Small intestine (tissue), 7 donors: ENCODE measurements around the gene HRH1. TPM values are rescaled to one million over a fixed set of nuclear protein-coding genes. Genes with fewer than 3 reads are reported as not detected.

Experiments
- DNase-seq, 2 donors: peaks; one replicate each; pipeline versions ENCODE4 v3.0.0 to v3.0.0-alpha.2; 2013
- FAIRE-seq: peaks from 2 replicates; lab custom pipeline; 2012; peaks lifted over from hg19 to GRCh38; lab: Jason Lieb, UNC
- H3K27ac ChIP-seq, 3 donors: one replicate each; pipeline ENCODE4 v1.5.1; 2013; ENCODE audit warnings: low read length in 2 of 3, mild to moderate bottlenecking in 2 of 3, control low read depth in 1 of 3, inconsistent platforms in 1 of 3, low read depth in 1 of 3, moderate library complexity in 1 of 3
- H3K27me3 ChIP-seq, 3 donors: one replicate each; pipeline ENCODE4 v1.6.1; 2013; ENCODE audit warnings: low read length in 3 of 3, inconsistent platforms in 1 of 3; ENCODE audit not compliant: control insufficient read depth in 3 of 3, insufficient read depth in 3 of 3
- H3K36me3 ChIP-seq, 3 donors: one replicate each; pipeline ENCODE4 v1.6.1; 2013; ENCODE audit warnings: low read length in 3 of 3, inconsistent platforms in 1 of 3, low read depth in 1 of 3, mild to moderate bottlenecking in 1 of 3, moderate library complexity in 1 of 3; ENCODE audit not compliant: control insufficient read depth in 3 of 3, insufficient read depth in 2 of 3
- H3K4me1 ChIP-seq, 3 donors: one replicate each; pipeline ENCODE4 v1.6.1; 2013; ENCODE audit warnings: low read length in 2 of 3, inconsistent platforms in 1 of 3, low read depth in 1 of 3, mild to moderate bottlenecking in 1 of 3, moderate library complexity in 1 of 3; ENCODE audit not compliant: control insufficient read depth in 3 of 3, insufficient read depth in 2 of 3
- H3K4me3 ChIP-seq, 3 donors: one replicate each; pipeline ENCODE4 v1.5.1; 2013; ENCODE audit warnings: low read length in 3 of 3, control low read depth in 1 of 3, inconsistent platforms in 1 of 3, low read depth in 1 of 3, mild to moderate bottlenecking in 1 of 3, moderate library complexity in 1 of 3
- H3K9me3 ChIP-seq, 2 donors: one replicate each; pipeline ENCODE4 v1.6.1; 2013; ENCODE audit warnings: low read depth in 1 of 2, low read length in 1 of 2; ENCODE audit not compliant: control insufficient read depth in 2 of 2, insufficient read depth in 1 of 2
- WGBS, 3 donors: extraction: QIAGEN DNeasy Blood & Tissue Kit; methylation state at CpG; one replicate each; pipeline ENCODE4 v1.1.7; 2013; 5-methylcytosine and 5-hydroxymethylcytosine counted together
- polyA plus RNA-seq, 4 donors: library from polyadenylated mRNA; stranded (reverse) in 3 of 4; unstranded in 1 of 4; fragments of 200-250 nt in 3 of 4; fragments of 120-200 nt in 1 of 4; gene quantifications; one replicate each; pipeline versions ENCODE4 v1.2.1 to v1.2.3, GENCODE V29; 2013
- donor health status: healthy with polysubstance abuse.
- donor health status: control.
- donor health status: control.
- donor health status: Bipolar disorder and iron deficiency.
- donor health status: healthy.

HRH1 gene
- polyA plus RNA-seq, 4 donors = 1.1 to 3.8 (median 1.5) TPM

DNA sequence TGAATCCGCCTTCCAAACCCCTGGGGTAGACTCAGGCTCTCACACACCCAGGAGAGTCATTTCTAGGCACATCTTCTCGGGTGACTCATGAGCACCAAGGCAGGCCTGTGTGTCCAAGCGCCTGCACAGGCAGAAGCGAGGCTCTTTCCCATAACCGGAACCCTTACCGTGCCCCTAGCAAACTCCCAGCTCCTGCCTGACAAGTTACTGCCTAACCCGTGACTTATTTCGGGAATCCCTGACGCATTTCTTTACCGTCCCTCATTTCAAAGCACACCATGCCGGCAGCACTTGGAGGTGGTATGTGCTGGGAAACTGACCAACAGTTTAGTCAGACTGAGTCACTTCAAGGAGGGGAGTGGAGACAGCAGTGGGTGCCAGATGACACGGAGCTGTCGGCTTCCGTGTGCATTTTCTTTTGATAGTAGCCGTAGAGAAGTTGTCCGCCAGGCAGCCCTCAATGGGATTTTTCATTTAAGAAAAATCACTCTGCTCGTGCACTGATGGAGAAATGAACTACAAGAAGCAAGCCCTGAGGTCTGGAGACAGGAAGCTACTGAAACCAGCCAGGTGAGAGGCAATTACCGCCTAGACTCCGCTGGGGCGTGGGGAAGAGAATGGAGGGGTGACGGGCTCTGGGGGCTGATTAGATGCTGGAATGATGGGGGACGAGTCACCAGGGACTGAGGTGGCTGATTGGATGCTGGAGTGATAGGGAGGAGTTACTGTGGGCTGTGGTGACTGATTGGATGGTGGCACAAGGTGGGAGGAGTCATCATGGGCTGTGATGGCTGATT lies 17.3 kb upstream of the HRH1 start:
- peaks cover 0 to 12% (median 2%) of the 10 kb centered on the region in 3 donors for H3K4me1 ChIP-seq
- no peak overlapping the region for H3K27ac ChIP-seq
- H3K9me3 ChIP-seq = no peaks in the 10 kb centered on the region
- no peak for DNase-seq
- H3K36me3 ChIP-seq = no peaks in the 10 kb centered on the region
- 80 to 90% (median 85%) methylated on average over 22 of the region's 22 CpGs for WGBS, 3 donors
- no peaks in the 10 kb centered on the region for H3K27me3 ChIP-seq
- FAIRE-seq = no peak
- no peak overlapping the region for H3K4me3 ChIP-seq

DNA sequence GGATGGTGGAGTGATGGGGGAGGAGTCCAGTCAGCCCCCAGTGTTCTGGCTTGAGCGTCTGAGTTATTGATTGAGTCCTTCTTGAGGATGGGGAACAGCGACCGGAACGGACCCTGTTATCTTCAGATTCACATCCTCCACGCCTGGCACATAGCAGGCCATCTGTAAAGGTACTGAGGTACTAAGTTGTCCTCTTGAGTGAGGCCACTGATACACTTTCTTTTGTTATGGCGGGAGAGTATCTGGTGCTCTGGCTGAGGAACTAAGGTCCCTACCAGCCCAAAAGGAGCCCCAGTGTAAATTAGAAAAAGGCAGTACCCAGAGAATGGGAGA lies 16.7 kb upstream of the HRH1 start:
- 87 to 93% (median 88%) methylated on average over 6 of the region's 6 CpGs for WGBS, 3 donors
- H3K4me1 ChIP-seq = peaks cover 0 to 12% (median 2%) of the 10 kb centered on the region in 3 donors
- H3K4me3 ChIP-seq = no peak overlapping the region
- no peaks in the 10 kb centered on the region for H3K36me3 ChIP-seq
- DNase-seq = no peak
- H3K9me3 ChIP-seq = no peaks in the 10 kb centered on the region
- no peaks in the 10 kb centered on the region for H3K27me3 ChIP-seq
- no peak overlapping the region for H3K27ac ChIP-seq
- no peak for FAIRE-seq

DNA sequence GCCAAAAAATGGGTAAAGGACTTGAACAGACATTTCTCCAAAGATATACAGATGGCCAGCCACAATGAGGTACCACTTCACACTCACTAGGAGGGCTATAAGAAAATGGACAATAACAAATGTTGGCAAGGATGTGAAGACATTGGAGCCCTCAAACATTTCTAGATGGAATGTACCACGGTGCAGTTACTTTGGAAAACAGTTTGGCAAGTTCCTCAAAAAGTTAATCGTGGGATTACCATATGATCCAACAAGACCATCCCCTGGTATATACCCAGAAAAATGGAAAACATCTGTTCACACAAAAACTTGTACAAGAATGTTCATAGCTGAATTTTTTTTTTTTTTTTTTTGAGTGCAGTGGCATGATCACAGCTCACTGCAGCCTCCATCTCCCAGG lies 15.9 kb upstream of the HRH1 start:
- no peak overlapping the region for H3K4me3 ChIP-seq
- H3K27me3 ChIP-seq = no peaks in the 10 kb centered on the region
- peaks cover 0 to 12% (median 2%) of the 10 kb centered on the region in 3 donors for H3K4me1 ChIP-seq
- no peak for DNase-seq
- H3K36me3 ChIP-seq = no peaks in the 10 kb centered on the region
- no peak overlapping the region for H3K27ac ChIP-seq
- 79 to 92% (median 85%) methylated on average over 2 of the region's 2 CpGs for WGBS, 3 donors
- no peak for FAIRE-seq
- H3K9me3 ChIP-seq = no peaks in the 10 kb centered on the region

DNA sequence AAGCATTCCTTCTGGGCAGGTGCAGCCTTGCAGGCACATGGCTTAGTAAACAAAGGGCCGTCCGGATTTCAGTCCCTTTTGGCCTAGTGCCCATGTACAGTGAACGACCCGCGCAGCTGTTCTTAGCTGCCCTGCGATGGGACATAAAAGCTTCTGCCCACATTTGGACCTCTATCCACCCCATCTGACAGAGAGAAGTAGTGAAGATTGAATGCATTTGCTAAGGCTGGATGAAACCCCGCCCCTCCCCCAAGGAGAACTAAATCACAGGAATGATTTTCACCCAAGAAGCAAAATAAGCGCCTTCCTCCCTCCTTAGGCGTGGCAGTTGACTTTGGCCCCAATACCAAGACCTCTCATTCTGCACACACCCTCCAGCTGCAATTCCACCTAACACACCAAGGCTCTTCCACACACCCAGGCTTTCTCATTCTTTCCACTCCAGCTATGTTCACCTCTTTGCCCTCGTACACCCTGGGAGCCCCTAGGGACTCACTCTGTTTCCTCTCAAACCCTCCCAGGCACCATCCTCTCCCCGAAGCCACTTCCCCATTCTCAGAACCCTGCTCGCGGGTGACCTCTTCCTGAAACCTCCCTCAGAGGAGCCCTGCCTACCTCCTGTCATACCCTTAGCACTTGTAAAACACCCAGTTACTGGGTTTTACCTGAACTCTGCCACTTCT lies 14.1 kb upstream of the HRH1 start:
- H3K27ac ChIP-seq = peak overlapping the region in 2 of 3 donors; percentile 30 to 63
- 2 to 17% (median 13%) methylated on average over 13 of the region's 13 CpGs for WGBS, 3 donors
- no peaks in the 10 kb centered on the region for H3K27me3 ChIP-seq
- H3K9me3 ChIP-seq = no peaks in the 10 kb centered on the region
- DNase-seq (peak; percentile 80 to 93), FAIRE-seq (no peak)
- no peak overlapping the region for H3K4me3 ChIP-seq
- H3K36me3 ChIP-seq = no peaks in the 10 kb centered on the region
- peaks cover 0 to 12% (median 2%) of the 10 kb centered on the region in 3 donors for H3K4me1 ChIP-seq

DNA sequence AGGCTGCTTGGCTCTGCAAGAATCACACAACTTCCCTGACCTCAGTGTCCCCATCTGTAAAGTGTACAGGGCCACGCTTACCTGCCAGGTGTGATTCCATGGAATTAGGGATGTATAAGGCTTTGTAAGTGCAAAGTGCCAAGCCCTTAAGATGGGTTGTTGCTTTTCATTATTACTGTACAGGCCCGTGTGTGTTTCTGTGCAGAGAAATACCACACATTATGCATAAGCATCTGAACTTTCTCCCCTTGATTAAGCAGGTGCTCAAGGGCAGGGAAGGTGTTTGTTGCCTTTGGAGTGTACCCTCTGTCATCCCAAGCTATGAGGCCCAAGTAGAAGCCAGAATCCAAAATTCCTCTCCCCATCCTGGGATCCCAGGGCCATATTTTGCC lies 13.6 kb upstream of the HRH1 start:
- H3K9me3 ChIP-seq = no peaks in the 10 kb centered on the region
- no peak overlapping the region for H3K4me3 ChIP-seq
- no peaks in the 10 kb centered on the region for H3K27me3 ChIP-seq
- H3K4me1 ChIP-seq = peaks cover 0 to 12% (median 2%) of the 10 kb centered on the region in 3 donors
- DNase-seq (peak in 1 of 2 donors; percentile 56), FAIRE-seq (no peak)
- WGBS, 3 donors = 10 to 43% (median 18%) methylated on average over 2 of the region's 2 CpGs
- H3K36me3 ChIP-seq = no peaks in the 10 kb centered on the region
- peak overlapping the region in 2 of 3 donors; percentile 30 to 63 for H3K27ac ChIP-seq

DNA sequence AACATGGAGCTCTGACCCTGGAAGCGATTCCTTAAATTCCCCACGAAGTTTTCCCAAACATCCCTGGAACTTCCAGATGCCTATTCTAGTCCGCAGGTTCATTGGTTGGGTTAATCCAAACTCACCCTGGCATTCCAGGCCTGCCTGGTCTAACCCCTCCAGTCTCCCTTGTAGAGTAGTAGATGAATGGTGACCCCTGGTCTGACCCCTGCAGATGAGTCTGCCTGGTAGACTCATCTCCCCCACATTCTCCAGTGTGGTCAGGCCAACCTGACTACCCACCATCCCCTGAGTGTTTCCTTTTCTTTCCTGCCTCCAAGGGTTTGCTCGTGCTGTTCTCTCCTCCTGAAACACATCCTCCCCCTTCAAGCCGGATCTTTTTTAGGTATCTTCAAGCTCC lies 10.8 kb upstream of the HRH1 start:
- no peak overlapping the region for H3K4me3 ChIP-seq
- 87 to 97% (median 94%) methylated on average over 5 of the region's 5 CpGs for WGBS, 3 donors
- peaks cover 0 to 12% (median 2%) of the 10 kb centered on the region in 3 donors for H3K4me1 ChIP-seq
- DNase-seq = no peak
- FAIRE-seq = no peak
- no peaks in the 10 kb centered on the region for H3K27me3 ChIP-seq
- no peaks in the 10 kb centered on the region for H3K9me3 ChIP-seq
- H3K27ac ChIP-seq = no peak overlapping the region
- no peaks in the 10 kb centered on the region for H3K36me3 ChIP-seq

DNA sequence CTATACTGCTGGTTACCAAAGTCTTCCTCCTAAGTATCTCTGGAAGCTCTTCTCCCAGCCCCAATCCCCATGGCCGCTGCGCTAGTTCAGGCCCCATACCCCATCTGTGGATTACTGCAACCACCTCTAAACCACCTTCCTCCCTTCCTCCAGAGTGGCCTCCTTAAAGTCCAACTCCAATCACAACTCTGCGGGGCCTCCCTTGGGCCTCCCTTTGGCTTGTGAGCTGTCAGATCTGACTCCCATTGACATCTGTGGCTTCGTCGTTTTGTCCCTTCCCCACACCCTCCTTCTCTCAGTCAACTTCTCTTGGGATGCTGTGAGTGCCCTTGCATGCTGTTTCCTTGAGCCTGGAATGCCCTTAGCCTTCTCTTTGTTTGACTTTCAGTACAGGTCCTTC lies 9.3 kb upstream of the HRH1 start:
- no peak overlapping the region for H3K27ac ChIP-seq
- FAIRE-seq = no peak
- 88 to 92% (median 90%) methylated on average over 5 of the region's 5 CpGs for WGBS, 3 donors

DNA sequence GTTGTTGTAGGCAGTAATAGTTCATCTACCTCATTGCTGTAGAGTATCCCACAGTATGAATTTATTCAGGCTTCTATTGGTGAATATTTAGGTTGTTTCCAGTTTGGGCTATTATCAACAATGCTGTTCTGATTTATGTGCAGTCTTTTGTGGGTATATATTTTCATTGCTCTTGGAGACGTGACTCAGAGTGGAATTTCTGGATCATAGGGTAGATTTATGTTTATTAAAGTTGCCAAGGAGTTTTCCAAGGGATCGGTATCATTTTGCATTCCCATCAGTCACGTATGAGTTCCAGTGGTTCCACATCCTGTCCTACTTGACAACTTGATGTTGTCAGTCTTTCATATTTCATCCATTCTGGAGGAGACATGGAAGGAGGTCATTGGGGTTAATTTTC lies 8.4 kb upstream of the HRH1 start:
- DNase-seq (no peak), FAIRE-seq (no peak)
- Histone ChIP-seq H3K9me3 (no peaks in the 10 kb centered on the region), H3K4me1 (peaks cover 0 to 2% (median 1%) of the 10 kb centered on the region in 3 donors), H3K27me3 (peaks cover 0 to under 1% (median 0%) of the 10 kb centered on the region in 3 donors), H3K4me3 (no peak overlapping the region), H3K36me3 (no peaks in the 10 kb centered on the region), H3K27ac (no peak overlapping the region)
- WGBS, 3 donors = 52 to 67% (median 64%) methylated on average over 3 of the region's 3 CpGs

More for the DNA sequence above, 9.3 kb upstream of the HRH1 start:
- Histone ChIP-seq H3K9me3 (no peaks in the 10 kb centered on the region), H3K36me3 (no peaks in the 10 kb centered on the region), H3K4me1 (peaks cover 0 to 10% (median 2%) of the 10 kb centered on the region in 3 donors), H3K4me3 (no peak overlapping the region), H3K27me3 (no peaks in the 10 kb centered on the region)
- no peak for DNase-seq
